HCT116 (cell line): ENCODE results near the gene SLC22A13.

Experiments used
- EGR1 ChIP-seq: IDR thresholded peaks from 2 replicates; pipeline ENCODE4 v1.6.1; 2012; ENCODE audit warnings: low read depth
- EZH2 ChIP-seq: fragments of 200-600 bp; sonication (generic); IDR thresholded peaks from 2 replicates; pipeline ENCODE4 v1.6.1; 2017; ENCODE audit warnings: antibody characterized with exemption, mixed run types
- EZH2phosphoT487 ChIP-seq: fragments of 200-600 bp; IDR thresholded peaks from 2 replicates; pipeline ENCODE4 v1.6.1; 2018; ENCODE audit warnings: antibody characterized with exemption, borderline replicate concordance
- POLR2A ChIP-seq: IDR thresholded peaks from 2 replicates; pipeline ENCODE4 v1.7.0; 2011; ENCODE audit warnings: borderline replicate concordance; ENCODE audit not compliant: insufficient read depth, insufficient read length; ENCODE audit errors: extremely low read depth
- POLR2AphosphoS5 ChIP-seq: IDR thresholded peaks from 2 replicates; pipeline ENCODE4 v1.6.1; 2011; ENCODE audit warnings: mild to moderate bottlenecking, low read depth, low read length, moderate library complexity
- SIN3A ChIP-seq: IDR thresholded peaks from 2 replicates; pipeline ENCODE4 v1.6.1; 2012; ENCODE audit warnings: low read depth
- YY1 ChIP-seq: IDR thresholded peaks from 2 replicates; pipeline ENCODE4 v1.6.1; 2011; ENCODE audit warnings: low read length, low read depth, moderate library complexity, mild to moderate bottlenecking; ENCODE audit not compliant: insufficient replicate concordance; ENCODE audit errors: extremely low read depth
- TF ChIP-seq, protein P1 (sequence below), 3 experiments: fragments of 200-600 bp in 1 of 3; sonication (generic) in 1 of 3; IDR thresholded peaks in 2 of 3; conservative IDR thresholded peaks in 1 of 3; 2 replicates each; pipeline ENCODE4 v1.5.1; 2012 to 2017; ENCODE audit warnings: low read depth in 2 of 3, low read length in 2 of 3, antibody characterized with exemption in 1 of 3, borderline replicate concordance in 1 of 3, control low read depth in 1 of 3, mild to moderate bottlenecking in 1 of 3, mixed read lengths in 1 of 3, mixed run types in 1 of 3, moderate library complexity in 1 of 3; ENCODE audit not compliant: insufficient read depth in 1 of 3

DNA sequence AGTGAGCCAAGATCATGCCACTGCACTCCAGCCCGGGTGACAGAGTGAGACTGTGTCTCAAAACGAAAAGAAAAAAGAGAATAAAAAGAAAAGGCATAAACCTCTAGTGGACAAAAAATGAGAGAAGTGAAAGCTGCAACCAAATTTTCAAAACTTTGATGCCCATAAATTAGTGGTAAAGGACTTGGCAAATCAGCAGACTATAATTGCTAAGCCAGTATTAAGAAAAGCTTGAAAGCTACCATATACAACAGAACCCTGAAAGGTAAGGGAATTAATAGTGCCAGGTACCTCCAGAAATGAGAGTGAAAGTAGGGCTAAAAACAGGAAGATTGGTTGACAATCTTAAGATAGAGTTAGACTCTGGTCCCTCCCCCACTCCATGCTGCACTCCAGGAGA, 32.9 kb upstream of the SLC22A13 start:
- TF ChIP-seq EZH2, result no peak
- TF ChIP-seq, protein P1, sequence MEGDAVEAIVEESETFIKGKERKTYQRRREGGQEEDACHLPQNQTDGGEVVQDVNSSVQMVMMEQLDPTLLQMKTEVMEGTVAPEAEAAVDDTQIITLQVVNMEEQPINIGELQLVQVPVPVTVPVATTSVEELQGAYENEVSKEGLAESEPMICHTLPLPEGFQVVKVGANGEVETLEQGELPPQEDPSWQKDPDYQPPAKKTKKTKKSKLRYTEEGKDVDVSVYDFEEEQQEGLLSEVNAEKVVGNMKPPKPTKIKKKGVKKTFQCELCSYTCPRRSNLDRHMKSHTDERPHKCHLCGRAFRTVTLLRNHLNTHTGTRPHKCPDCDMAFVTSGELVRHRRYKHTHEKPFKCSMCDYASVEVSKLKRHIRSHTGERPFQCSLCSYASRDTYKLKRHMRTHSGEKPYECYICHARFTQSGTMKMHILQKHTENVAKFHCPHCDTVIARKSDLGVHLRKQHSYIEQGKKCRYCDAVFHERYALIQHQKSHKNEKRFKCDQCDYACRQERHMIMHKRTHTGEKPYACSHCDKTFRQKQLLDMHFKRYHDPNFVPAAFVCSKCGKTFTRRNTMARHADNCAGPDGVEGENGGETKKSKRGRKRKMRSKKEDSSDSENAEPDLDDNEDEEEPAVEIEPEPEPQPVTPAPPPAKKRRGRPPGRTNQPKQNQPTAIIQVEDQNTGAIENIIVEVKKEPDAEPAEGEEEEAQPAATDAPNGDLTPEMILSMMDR (IDR thresholded peaks at IDR 0.05 in 2 of 3, conservative IDR thresholded peaks at IDR 0.05 in 1 of 3; ENCODE audit: borderline replicate concordance in 1 of 3, insufficient read depth in 1 of 3, low read depth in 2 of 3, low read length in 2 of 3), result no peak
- TF ChIP-seq POLR2A, result no peak
- no peak for TF ChIP-seq POLR2AphosphoS5
- TF ChIP-seq EZH2phosphoT487, result no peak
- no peak for TF ChIP-seq EGR1
- TF ChIP-seq YY1, result no peak
- no peak for TF ChIP-seq SIN3A
